ENCODE measurements around the gene CETP.
"Not testable (repeated sequence)": the region's sequence is repeated elsewhere in the genome, so short reads cannot be mapped to it uniquely, and the experiment has no call there.

CETP gene

DNA sequence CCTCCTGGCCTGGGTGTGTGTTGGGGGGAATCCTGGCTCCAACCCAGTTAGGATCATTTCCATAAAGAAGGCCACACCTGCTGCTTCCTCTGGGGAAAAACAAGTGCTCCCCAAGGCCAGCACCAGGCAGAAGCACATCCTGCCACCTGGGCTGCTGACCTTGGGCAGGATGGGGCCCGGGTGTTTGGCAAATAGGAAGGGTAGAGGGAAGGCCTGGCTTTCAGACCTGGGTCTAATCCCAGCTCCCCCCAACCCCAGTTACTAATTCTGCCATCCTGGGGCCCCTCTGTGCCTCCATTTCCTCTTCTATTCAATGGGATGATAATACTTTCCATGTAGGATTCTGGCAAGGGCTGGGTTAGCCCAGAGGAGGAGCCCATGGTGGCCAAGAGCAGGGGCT lies 24.6 kb downstream of the CETP start:
- TF ChIP-seq, protein P1, sequence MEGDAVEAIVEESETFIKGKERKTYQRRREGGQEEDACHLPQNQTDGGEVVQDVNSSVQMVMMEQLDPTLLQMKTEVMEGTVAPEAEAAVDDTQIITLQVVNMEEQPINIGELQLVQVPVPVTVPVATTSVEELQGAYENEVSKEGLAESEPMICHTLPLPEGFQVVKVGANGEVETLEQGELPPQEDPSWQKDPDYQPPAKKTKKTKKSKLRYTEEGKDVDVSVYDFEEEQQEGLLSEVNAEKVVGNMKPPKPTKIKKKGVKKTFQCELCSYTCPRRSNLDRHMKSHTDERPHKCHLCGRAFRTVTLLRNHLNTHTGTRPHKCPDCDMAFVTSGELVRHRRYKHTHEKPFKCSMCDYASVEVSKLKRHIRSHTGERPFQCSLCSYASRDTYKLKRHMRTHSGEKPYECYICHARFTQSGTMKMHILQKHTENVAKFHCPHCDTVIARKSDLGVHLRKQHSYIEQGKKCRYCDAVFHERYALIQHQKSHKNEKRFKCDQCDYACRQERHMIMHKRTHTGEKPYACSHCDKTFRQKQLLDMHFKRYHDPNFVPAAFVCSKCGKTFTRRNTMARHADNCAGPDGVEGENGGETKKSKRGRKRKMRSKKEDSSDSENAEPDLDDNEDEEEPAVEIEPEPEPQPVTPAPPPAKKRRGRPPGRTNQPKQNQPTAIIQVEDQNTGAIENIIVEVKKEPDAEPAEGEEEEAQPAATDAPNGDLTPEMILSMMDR (IDR thresholded peaks at IDR 0.05; ENCODE audit: control insufficient read depth, insufficient read depth, low read depth, low read length, missing control alignments), result no peak
- no peak overlapping the region for H3K4me3 ChIP-seq (ENCODE audit: control insufficient read depth, low read depth, low read length)
- DNase-seq (ENCODE audit: low read depth), result no peak

DNA sequence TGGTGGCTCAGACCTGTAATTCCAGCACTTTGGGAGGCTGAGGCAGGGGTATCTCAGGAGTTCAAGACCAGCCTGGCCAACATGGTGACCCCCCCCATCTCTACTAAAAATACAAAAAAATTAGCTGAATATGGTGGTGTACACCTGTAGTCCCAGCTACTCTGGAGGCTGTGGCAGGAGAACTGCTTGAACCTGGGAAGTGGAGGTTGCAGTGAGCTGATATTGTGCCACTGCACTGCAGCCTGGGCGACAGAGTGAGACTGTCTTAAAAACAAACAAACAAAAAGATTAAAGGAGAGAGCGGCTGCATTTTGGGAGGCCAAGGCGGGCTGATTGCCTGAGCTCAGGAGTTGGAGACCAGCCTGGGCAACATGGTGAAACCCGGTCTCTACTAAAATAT lies 25.2 kb downstream of the CETP start:
- H3K4me3 ChIP-seq (ENCODE audit: control insufficient read depth, low read depth, low read length); DNase-seq (ENCODE audit: low read depth): not testable (repeated sequence)

GRCh38 chr16:56987692-56988091 lies 25.9 kb downstream of the CETP start:
- no peak for DNase-seq (ENCODE audit: low read depth)
- no peak overlapping the region for H3K4me3 ChIP-seq (ENCODE audit: control insufficient read depth, low read depth, low read length)
- TF ChIP-seq, protein P1 (IDR thresholded peaks at IDR 0.05; ENCODE audit: control insufficient read depth, insufficient read depth, low read depth, low read length, missing control alignments), result no peak

GRCh38 chr16:56988161-56988947 lies 26.6 kb downstream of the CETP start:
- peak overlapping the region; percentile 92 for H3K4me3 ChIP-seq (ENCODE audit: control insufficient read depth, low read depth, low read length)
- TF ChIP-seq, protein P1 (IDR thresholded peaks at IDR 0.05; ENCODE audit: control insufficient read depth, insufficient read depth, low read depth, low read length, missing control alignments), result no peak
- no peak for DNase-seq (ENCODE audit: low read depth)

- TF ChIP-seq, protein P1 (IDR thresholded peaks at IDR 0.05; ENCODE audit: control insufficient read depth, insufficient read depth, low read depth, low read length, missing control alignments), result no peak
- peak within 1 kb of the TSS; percentile 92 for H3K4me3 ChIP-seq (ENCODE audit: control insufficient read depth, low read depth, low read length)
- no peak for DNase-seq (ENCODE audit: low read depth)
Observed at GRCh38 chr16:56988948-56989945, 27.5 kb downstream of the CETP start, which contains the start of gene NLRC5. NLRC5 (plus strand) TSS chr16:56989557; CDS start chr16:57020713, 31,156 bp downstream.

DNA sequence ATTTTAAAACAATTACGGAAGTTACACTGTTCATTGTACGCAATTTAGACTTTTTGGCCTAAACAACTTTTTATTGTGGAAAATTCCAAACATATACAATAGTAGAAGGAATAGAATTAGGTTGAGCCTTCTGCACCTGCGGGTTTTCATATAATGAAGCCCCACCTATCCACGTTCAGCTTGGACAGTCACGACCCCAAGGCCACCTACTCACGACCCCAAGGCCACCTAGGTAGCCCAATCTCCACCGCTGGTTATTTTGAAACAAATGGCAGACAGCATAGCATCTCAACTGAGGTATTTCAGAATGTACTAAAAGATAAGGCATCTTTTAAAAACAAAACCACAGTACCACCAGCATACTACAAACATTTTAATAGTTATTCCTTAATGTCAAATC lies 28.2 kb downstream of the CETP start:
- peak overlapping the region; percentile 92 for H3K4me3 ChIP-seq (ENCODE audit: control insufficient read depth, low read depth, low read length)
- TF ChIP-seq, protein P1 (IDR thresholded peaks at IDR 0.05; ENCODE audit: control insufficient read depth, insufficient read depth, low read depth, low read length, missing control alignments), result no peak
- no peak for DNase-seq (ENCODE audit: low read depth)
